ENCODE results near the gene APC. TPM values are rescaled to one million over a fixed set of nuclear protein-coding genes. Genes with fewer than 3 reads are reported as not detected.

Gene APC
- total and polyA plus RNA-seq, 2 of the 13 experiments (the other 11 are each of a cell fraction or from before 2014, with no cell fraction given): 6.1 to 19.0 TPM

GRCh38 chr5:112689155-112689909 lies 48.4 kb upstream of the APC start:
- WGBS (ENCODE audit: low lambda C conversion rate): 3% methylated on average over 3 of the region's 3 CpGs
- no peak overlapping the region for H3K27ac ChIP-seq (ENCODE audit: extremely low read length, insufficient read depth, low read length)
- BruUV-seq (replicated peaks): no TSS peak
- DNase-seq (ENCODE audit: low spot score): no peak
- FAIRE-seq: no peak
- in situ Hi-C loops (cut with HindIII; ENCODE audit: extremely low pct_ligation_motif_present, low pct_unique_long_range_greater_than_20kb): no loop called here
- TF ChIP-seq SKIL (CRISPR knock-in tag; IDR thresholded peaks at IDR 0.05; ENCODE audit: borderline replicate concordance) (no peak), HIC2 (CRISPR knock-in tag; IDR thresholded peaks at IDR 0.05; ENCODE audit: low read depth) (no peak), ZNF724P (CRISPR knock-in tag; IDR thresholded peaks at IDR 0.05; ENCODE audit: borderline replicate concordance) (no peak), RERE (CRISPR knock-in tag; IDR thresholded peaks at IDR 0.05; ENCODE audit: low read depth) (no peak), SKI (IDR thresholded peaks at IDR 0.05; ENCODE audit: partially characterized antibody) (no peak)
- H3K36me3 ChIP-seq (replicated peaks in 1 of 2; ENCODE audit: control insufficient read depth in 1 of 2, insufficient read depth in 2 of 2, low read length in 2 of 2): no peaks in the 10 kb centered on the region
- no peak overlapping the region for H3K4me3 ChIP-seq (replicated peaks in 1 of 3; ENCODE audit: insufficient read depth in 1 of 3, low read depth in 2 of 3, low read length in 3 of 3)
- no peak for ATAC-seq
- CTCF ChIA-PET (ENCODE audit: low intra/inter-chr PET ratio, low total read pairs): no interaction called here
- POLR2A ChIA-PET: no interaction called here
- no peaks in the 10 kb centered on the region for H3K9me3 ChIP-seq (ENCODE audit: low read length)
- H3K79me2 ChIP-seq (ENCODE audit: insufficient read depth, low read length): no peaks in the 10 kb centered on the region
- no peaks in the 10 kb centered on the region for H4K20me1 ChIP-seq (ENCODE audit: insufficient read depth, low read length)
- H3K9ac ChIP-seq (ENCODE audit: insufficient read depth, low read depth, low read length): no peak overlapping the region
- no peak overlapping the region for H3K4me2 ChIP-seq (ENCODE audit: low read depth, low read length)
- no peaks in the 10 kb centered on the region for H3K4me1 ChIP-seq (ENCODE audit: insufficient read depth, low read length)
- no peak overlapping the region for H2AFZ ChIP-seq (ENCODE audit: low read length)
- intact Hi-C loops (cut with micrococcal nuclease; ENCODE audit: unreplicated experiment): no loop called here
- H3K27me3 ChIP-seq (ENCODE audit: control insufficient read depth in 1 of 2, insufficient read depth in 2 of 2, low read length in 2 of 2): no peaks in the 10 kb centered on the region
